Measurements from ENCODE around the gene DHODH.
"Not testable (repeated sequence)": the region's sequence is repeated elsewhere in the genome, so short reads cannot be mapped to it uniquely, and the experiment has no call there.

The DHODH gene

DNA sequence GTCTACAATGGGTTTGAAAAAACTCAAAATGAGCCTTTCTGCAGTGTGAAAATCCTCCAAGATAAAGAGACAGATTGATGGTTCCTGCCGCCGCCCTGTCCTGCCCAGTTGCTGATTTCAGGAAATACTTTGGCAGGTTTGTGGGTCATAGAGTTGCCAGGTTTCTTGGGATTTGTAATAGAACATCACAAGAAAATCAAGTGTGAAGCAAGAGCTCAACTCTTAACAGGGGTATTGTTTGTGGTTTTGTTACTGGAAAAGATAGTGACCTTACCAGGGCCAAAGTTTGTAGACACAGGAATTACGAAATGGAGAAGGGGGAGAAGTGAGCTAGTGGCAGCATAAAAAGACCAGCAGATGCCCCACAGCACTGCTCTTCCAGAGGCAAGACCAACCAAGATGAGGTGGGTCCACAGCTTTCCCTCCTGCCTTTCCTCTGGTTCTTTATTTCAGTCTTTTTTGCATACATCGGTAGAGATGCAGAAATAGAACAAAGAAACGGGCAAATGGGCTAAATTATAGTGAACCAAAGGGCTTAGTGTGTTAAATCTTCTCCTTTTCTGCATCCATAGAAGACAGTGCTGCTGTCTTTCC, 45.8 kb downstream of the DHODH start, which contains the start of gene HP:
TSS of gene HP (plus strand) at position 252 of the 594 bp plus-strand sequence. CDS start at position 400, 148 bp downstream.
- DNase-seq: not testable (repeated sequence)

DNA sequence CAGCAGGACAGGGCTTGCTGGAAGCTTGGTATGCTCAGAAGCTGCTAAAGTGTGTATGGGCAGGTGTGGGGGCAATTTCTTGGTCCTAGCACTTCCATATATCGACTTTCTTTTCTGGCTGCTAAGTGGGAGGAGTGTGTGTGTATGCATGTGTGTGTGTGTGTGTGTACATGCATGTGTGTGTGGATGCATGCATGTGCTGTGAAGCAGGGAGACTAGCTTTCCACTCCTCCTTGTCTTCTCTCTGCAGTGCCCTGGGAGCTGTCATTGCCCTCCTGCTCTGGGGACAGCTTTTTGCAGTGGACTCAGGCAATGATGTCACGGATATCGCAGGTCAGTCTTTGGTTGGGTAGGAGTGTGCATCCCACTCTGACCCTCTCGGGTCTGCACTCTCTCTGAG, 47.4 kb downstream of the DHODH start:
- DNase-seq: no peak

DNA sequence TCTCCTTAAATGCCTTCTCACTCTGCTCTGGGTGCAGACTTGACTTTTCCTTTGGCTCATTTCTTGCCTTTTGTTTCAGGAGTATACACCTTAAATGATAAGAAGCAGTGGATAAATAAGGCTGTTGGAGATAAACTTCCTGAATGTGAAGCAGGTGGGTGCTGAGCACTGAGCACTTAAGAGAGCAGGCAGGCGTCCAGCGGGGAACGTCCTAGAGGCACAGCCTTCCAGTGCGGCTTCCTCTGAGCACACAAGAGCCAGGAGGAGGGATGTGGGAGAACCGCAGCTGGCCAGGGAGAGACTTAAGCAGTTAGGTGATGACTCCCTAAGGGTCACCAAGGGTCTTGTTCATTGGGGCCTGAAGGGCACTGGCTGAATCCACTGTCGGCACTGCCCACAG, 48.8 kb downstream of the DHODH start:
- DNase-seq: not testable (repeated sequence)

DNA sequence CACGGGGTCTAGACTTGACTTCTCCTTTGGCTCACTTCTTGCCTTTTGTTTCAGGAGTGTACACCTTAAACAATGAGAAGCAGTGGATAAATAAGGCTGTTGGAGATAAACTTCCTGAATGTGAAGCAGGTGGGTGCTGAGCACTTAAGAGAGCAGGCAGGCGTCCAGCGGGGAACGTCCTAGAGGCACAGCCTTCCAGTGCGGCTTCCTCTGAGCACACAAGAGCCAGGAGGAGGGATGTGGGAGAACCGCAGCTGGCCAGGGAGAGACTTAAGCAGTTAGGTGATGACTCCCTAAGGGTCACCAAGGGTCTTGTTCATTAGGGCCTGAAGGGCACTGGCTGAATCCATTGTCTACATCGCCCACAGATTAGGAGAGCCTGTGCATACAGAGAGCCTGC, 50.5 kb downstream of the DHODH start:
- DNase-seq: not testable (repeated sequence)

DNA sequence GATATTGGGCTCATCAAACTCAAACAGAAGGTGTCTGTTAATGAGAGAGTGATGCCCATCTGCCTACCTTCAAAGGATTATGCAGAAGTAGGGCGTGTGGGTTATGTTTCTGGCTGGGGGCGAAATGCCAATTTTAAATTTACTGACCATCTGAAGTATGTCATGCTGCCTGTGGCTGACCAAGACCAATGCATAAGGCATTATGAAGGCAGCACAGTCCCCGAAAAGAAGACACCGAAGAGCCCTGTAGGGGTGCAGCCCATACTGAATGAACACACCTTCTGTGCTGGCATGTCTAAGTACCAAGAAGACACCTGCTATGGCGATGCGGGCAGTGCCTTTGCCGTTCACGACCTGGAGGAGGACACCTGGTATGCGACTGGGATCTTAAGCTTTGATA, 51.9 kb downstream of the DHODH start:
- no peak for DNase-seq

DNA sequence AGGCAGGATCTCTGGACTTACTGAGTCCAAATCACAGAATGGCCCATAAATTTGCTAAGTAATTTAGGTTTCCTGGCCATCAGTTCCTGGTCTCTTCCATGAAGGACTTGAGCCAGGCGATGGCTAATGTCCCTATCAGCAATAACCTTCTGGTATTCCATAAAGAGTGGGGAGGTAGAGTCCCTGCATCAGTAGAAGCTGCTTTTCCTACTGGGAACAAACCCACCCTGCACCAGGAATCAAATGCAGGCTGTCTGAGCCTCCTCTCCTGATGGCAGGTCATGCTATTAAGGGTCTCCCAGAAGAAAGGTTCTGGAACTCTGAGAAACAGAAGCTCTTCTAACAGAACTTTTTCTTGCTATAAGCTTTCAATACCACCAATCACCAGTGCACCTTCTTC, 53.0 kb downstream of the DHODH start:
- DNase-seq: no peak

DNA sequence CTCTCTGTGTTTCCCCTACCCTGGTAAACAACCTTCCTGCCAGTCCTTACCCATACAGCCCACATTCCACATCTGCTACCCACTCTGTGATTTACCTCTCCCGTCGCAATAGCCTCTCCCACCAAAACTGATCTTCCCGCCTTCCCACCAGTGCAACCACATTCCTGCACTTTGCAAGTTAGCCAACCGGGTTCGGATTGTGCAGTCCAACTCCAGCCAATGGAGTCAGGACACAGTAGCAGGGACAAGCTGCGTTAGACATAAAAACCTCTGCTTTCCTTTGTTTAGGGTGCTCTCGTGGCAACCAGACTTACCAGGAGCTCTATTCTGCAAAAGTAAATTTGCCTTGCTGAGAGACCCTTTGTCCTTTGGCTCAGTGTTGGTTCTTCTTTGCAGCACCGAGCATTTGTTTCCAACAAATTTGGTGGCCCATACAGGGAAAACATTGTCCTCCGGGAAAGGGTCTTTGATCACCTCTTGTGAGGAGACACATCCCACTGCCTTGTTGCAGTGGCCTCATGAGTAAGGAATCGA, 55.9 kb downstream of the DHODH start:
- DNase-seq: no peak

DNA sequence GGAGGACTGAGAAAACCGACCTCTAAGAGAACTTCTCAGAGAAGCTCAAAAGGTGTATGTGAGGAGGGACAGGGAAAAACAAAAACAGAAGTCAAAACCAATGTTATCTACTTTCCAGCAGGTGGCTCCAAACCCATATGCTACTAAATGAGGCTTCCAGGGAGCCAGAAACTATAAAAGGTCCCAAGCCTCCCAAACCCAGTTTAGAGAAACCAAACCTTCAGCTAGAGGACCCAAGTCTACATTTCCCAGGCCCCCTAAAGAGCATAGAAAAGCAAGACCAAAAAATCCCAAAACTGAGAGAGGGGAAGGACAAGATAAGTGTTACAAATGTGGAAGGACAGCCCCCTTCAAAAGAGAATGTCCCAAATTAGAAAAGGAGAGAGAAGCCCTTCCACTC, 58.2 kb downstream of the DHODH start:
- no peak for DNase-seq

DNA sequence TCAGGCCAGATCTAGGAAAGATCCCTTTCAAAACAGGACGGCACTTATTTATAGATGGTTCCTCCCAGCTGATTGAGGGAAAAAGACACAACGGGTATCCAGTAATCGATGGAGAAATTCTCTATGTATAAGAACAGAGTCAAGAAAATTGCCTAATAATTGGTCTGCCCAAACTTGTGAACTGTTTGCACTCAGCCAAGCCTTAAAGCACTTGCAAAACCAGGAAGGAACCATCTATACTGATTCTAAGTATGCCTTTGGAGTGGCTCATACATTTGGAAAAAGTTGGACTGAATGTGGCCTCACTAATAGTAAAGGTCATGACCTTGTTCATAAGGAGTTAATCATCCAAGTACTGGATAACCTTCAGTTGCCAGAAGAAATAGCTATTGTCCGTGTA, 60.4 kb downstream of the DHODH start:
- no peak for DNase-seq

DNA sequence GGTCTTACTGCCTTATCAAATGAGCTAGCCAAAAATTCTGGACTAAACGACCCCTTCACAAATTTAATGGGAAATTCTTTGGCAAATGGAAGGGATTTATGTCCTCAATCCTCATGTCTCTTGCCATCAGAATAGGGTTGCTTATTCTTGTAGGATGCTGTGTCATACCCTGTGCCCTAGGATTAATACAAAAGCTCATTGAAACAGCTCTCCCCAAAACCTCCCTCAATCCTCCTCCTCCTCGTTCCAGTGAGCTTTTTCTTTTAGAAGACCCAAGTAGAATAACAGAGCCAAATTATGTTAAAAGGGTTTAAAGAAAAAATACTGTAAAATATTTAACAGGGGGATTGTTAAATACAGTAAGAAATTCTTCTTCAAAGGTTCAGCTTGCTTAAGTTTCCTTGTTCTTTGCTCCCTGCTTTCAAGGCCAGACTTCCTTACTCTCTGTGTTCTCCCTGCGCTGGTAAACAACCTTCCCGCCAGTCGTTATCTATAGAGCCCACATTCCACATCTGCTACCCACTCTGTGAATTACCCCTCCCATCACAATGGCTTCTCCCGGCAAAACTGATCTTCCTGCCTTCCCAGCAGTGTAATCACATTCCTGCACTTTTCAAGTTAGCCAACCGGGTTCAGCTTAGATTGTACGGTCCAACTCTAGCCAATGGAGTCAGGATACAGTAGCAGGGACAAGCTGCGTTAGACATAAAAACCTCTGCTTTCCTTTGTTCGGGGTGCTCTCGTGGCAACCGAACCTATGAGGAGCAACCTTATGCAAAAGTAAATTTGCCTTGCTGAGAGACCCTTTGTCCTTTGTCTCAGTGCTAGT, 64.2 kb downstream of the DHODH start:
- no peak for DNase-seq

DNA sequence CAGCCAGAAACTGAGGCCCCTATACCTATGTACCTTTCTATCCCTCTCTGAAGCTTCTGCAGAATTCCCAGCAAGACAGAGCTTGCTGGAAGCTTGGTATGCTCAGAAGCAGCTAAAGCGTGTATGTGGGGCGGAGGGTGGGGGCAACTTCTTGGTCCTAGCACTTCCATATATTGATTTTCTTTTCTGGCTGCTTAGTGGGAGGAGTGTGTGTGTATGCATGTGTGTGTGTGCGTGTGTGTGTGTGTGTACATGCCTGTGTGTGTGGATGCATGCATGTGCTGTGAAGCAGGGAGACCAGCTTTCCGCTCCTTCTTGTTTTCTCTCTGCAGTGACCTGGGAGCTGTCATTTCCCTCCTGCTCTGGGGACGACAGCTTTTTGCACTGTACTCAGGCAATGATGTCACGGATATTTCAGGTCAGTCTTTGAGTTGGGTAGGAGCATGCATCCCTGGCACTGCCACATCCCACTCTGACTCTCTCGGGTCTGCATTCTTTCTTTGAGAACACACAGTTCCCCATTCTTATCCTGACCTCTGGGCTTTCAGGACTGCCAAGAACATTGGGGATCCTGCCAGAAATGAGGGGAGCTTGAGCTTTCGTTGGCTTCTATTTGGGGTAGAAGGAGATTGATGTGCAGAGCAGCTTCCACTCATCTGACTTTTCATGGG, 65.2 kb downstream of the DHODH start:
- no peak for DNase-seq

DNA sequence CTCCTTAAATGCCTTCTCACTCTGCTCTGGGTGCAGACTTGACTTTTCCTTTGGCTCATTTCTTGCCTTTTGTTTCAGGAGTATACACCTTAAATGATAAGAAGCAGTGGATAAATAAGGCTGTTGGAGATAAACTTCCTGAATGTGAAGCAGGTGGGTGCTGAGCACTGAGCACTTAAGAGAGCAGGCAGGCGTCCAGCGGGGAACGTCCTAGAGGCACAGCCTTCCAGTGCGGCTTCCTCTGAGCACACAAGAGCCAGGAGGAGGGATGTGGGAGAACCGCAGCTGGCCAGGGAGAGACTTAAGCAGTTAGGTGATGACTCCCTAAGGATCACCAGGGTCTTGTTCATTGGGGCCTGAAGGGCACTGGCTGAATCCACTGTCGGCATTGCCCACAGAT, 66.5 kb downstream of the DHODH start:
- DNase-seq: not testable (repeated sequence)
